GM11168 (cell line): Measurements from ENCODE around the gene SLC19A1.
"Not testable (repeated sequence)": the region's sequence is repeated elsewhere in the genome, so short reads cannot be mapped to it uniquely, and the experiment has no call there.

Experiments used
- in situ Hi-C: fragments of 300-500 bp; cut with MboI; formaldehyde crosslinking; loops from one replicate; pipeline ENCODE4 v1.12.0; 2022; ENCODE audit warnings: low sequenced_read_pairs; ENCODE audit not compliant: unreplicated experiment

Gene SLC19A1

GRCh38 chr21:45535341-45536081, 6.7 kb downstream of the SLC19A1 start:
- in situ Hi-C loops: no loop called here

- in situ Hi-C loops: no loop called here
These were observed 7.5 kb downstream of the SLC19A1 start for GRCh38 chr21:45534636-45535331.

- in situ Hi-C loops: no loop called here
These were observed 8.2 kb downstream of the SLC19A1 start for GRCh38 chr21:45533846-45534635.

GRCh38 chr21:45533361-45533845, 8.8 kb downstream of the SLC19A1 start:
- in situ Hi-C loops: no loop called here

- in situ Hi-C loops: no loop called here
These were observed 9.3 kb downstream of the SLC19A1 start for GRCh38 chr21:45532826-45533360.

GRCh38 chr21:45531393-45532215, 10.6 kb downstream of the SLC19A1 start:
- in situ Hi-C loops: no loop called here

- in situ Hi-C loops: not testable (repeated sequence)
These were observed 11.2 kb downstream of the SLC19A1 start for GRCh38 chr21:45531114-45531392.

- in situ Hi-C loops: no loop called here
These were observed 11.7 kb downstream of the SLC19A1 start for GRCh38 chr21:45530423-45531113.

GRCh38 chr21:45529785-45530422, 12.3 kb downstream of the SLC19A1 start:
- in situ Hi-C loops: no loop called here

GRCh38 chr21:45528981-45529784, 13.1 kb downstream of the SLC19A1 start:
- in situ Hi-C loops: no loop called here

- in situ Hi-C loops: no loop called here
These were observed 14.1 kb downstream of the SLC19A1 start for GRCh38 chr21:45528028-45528705.

GRCh38 chr21:45527151-45527999, 14.9 kb downstream of the SLC19A1 start:
- in situ Hi-C loops: not testable (repeated sequence)

GRCh38 chr21:45525910-45526306, 16.3 kb downstream of the SLC19A1 start:
- in situ Hi-C loops: no loop called here

GRCh38 chr21:45525153-45525909, 16.9 kb downstream of the SLC19A1 start:
- in situ Hi-C loops: no loop called here

- in situ Hi-C loops: no loop called here
These were observed 17.5 kb downstream of the SLC19A1 start for GRCh38 chr21:45524756-45525152.
